SK-N-DZ (cell line): ENCODE results near the gene SNX5.
A peak's percentile ranks its signal among the peaks of the same experiment; 100 is the strongest.

Source experiments
- DNase-seq: peaks from one replicate; pipeline ENCODE4 v3.0.0-alpha.2; 2015; ENCODE audit warnings: low spot score

The SNX5 gene

DNA sequence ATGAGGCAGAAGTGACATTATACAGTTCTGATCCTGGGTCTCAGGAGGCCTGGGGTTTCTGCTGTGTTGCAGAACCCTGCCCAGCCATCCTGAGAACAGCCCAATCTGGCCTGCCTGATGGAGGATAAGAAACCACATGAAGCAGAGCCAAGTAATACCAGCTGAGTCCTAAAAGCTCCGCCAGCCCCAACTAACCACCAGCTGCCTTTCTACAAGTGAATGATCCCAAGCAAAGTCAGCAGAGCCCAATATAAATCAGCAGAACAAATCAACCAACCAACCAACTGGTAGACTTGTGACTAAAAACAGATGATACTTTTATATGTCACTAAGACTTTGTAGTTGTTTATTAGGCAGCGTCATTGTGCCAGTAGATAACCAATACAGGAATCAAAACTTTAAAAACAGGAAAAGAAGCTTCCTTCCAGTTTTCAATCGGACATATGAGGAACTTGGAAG lies 52.1 kb downstream of the SNX5 start:
- DNase-seq: no peak

DNA sequence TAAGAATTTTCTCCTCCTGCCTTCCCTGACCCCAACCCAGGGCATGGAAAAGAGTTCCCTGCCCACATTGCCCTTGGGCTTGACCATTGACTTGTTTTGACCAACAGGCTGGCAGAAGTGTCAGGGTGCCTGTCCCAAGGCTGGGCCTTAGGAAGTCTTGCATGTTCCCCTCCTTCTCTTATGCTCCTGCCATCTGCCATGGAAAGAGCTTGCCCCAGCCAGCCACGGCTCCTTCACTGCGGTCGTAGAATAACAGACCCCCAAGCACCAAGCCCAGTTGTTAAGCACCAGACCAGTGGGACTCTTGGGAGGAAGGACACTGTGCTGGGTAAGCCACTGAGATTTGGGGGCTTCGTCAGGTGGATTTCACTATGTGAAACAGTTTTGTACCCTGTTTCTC lies 53.6 kb downstream of the SNX5 start:
- DNase-seq: no peak

- no peak for DNase-seq
These were observed 55.7 kb downstream of the SNX5 start for GRCh38 chr20:17912916-17913315.

DNA sequence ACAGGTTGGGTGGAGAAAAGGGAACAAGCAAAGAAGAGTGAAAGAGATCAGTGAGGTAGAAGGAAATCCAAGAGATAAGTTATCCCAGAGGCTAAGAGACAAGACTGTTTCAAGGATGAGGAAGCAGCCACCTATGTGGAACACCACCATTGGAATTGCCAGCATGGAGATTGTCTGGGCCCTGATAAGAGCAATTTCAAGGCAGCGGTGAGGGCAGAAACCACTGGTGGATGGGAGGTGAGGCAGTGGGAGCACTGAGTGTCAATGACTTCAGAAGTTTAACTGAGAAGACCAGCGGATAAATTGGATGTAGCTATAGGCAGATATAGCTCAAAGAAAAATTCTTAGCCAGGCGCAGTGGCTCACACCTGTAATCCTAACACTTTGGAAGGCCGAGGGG lies 56.7 kb downstream of the SNX5 start:
- DNase-seq: no peak

GRCh38 chr20:17910828-17911294 lies 57.7 kb downstream of the SNX5 start:
- no peak for DNase-seq

DNA sequence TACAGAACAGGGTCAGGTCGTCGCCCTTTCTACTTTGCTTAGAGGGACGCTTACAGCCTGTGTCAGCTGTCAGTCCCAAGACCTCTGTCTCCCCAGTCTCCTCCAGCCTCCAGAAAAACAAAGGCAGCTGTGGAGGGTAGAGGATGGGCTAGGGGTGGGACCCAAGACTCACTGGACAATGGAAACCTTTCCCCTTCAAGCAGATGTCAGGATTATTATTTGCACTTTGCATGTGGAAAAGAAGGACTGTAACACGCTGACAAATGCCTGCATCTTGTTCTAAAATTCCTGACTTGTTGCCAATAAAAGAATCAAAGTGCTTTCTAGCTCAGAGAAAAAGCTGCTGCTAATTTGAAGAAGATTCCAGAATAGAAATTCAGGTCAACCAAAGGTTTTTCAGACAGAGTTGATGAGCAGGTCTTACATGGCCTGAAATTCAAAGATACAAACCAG lies 58.7 kb downstream of the SNX5 start:
- DNase-seq: no peak

- DNase-seq: no peak
These were observed 63.0 kb downstream of the SNX5 start for GRCh38 chr20:17905544-17905943.

DNA sequence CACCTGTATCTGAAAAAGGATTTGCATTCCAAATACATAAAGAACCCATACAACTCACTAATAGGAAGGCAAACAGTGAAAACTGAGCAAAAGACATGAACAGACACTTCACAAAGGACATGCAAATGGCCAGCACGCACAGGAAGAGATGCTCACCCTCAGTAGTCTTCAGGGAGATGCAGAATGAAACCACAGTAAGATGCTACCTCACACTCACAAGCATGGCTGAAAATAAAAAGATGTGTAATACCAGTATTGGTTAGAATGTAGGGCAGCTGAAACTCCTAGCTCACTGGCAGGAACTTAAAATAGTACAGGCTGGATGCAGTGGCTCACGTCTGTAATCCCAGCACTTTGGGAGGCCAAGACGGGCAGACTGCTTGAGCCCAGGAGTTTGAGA lies 64.6 kb downstream of the SNX5 start:
- no peak for DNase-seq

DNA sequence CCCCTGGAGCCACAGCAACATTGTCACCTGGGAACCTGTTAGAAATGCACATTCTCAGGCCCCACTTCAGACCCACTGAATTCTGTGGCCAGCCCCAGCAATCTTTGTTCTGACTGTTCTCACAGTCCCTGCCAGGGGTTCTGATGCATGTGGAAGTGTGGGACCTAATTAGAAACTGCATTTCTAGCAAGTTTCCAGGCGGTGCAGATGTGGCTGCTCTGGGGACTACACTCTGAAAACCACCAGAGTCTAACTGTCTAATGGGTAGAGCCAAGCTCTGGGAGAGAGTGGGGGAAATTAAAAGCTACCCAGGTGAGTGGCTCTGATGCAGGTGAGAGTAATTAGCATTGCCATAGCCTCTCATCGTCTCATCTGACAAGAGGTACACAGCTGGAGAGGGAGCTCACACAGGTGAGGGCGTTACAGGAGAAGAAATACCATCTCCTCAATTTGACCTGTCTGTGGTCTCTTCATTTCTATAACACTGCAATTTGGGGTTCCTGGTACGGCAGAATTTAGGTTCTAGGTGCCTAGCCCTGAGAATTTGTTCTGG lies 66.0 kb downstream of the SNX5 start:
- no peak for DNase-seq

DNA sequence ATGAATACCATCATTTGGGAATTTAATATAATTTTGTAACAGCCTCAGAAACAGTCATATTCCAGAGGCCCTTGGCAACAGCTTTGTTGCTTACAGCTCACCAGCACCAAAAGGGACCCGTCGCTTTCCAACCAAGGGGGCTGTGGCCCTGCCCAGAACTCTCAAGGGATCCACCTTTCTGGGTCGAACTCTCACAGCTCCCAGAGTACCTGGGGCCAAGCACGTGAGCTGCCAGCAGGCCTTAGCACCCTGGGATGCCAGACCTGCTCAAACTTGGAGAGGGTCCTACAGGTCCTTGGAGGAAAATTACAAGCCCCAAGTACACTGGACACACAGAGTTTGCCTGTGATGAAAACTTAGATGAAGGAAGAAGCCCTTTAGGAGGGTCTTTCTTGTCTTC lies 66.6 kb downstream of the SNX5 start:
- no peak for DNase-seq

GRCh38 chr20:17898548-17898994 lies 70.0 kb downstream of the SNX5 start:
- DNase-seq: peak; percentile 21

- no peak for DNase-seq
These were observed 70.9 kb downstream of the SNX5 start for GRCh38 chr20:17897566-17898307.

DNA sequence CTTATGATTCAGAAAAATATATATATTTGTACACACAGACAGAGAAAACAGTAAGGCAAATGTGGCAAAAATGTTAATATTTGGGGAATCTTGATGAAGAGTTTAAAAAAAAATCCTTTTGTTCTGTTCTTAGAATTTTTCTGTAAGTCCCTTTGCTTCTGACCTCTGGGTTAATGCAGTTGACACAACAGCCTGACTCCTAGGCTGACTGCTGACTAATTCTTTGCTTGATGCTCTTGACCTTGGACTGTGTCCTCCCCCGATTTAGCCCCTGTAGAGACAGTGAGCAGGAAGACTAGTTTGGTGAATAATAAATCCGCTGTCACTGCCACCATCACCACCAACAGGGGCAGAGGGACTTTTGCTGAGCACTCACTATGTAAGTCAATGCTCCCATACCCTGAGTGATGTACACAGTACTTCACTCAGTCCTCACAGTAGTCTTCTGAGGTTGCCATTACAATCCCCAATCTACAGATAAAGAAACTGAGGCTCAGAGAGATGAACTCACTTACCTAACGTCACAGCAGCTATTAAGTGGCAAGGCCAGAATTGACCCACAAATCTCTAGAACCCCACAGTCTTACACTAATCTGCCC lies 71.7 kb downstream of the SNX5 start:
- DNase-seq: no peak

GRCh38 chr20:17896193-17896723 lies 72.3 kb downstream of the SNX5 start:
- no peak for DNase-seq

- DNase-seq: no peak
These were observed 72.9 kb downstream of the SNX5 start for GRCh38 chr20:17895641-17896171.

GRCh38 chr20:17893445-17893844 lies 75.1 kb downstream of the SNX5 start:
- DNase-seq: no peak

DNA sequence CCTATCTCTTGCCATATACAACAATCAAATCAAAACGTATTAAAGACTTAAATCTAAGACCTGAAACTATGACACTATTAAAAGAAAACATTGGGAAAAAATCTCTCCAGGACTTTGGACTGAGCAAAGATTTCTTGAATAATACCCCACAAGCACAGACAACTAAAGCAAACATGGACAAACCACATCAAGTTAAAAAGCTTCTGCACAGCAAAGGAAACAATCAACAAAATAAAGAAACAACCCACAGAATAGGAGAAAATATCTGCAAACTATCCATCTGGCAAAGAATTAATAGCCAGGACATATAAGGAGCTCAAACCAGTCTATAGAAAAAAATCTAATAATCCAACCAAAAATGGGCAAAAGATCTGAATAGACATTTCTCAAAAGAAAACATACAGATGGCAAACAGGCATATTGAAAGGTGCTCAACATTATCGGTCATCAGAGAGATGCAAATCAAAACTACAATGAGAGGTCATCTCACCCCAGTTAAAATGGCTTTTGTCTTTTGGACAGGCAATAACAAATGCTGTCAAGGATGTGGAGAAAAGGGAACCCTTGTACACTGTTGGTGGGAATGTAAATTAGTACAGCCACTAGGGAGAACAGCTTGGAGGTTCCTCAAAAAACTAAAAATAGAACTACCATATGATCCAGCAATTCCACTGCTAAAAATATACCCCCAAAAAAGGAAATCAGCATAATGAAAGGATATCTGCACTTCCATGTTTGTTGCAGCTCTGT lies 76.2 kb downstream of the SNX5 start:
- DNase-seq: no peak
